Measurements from ENCODE around the gene TMPRSS4.

DNA sequence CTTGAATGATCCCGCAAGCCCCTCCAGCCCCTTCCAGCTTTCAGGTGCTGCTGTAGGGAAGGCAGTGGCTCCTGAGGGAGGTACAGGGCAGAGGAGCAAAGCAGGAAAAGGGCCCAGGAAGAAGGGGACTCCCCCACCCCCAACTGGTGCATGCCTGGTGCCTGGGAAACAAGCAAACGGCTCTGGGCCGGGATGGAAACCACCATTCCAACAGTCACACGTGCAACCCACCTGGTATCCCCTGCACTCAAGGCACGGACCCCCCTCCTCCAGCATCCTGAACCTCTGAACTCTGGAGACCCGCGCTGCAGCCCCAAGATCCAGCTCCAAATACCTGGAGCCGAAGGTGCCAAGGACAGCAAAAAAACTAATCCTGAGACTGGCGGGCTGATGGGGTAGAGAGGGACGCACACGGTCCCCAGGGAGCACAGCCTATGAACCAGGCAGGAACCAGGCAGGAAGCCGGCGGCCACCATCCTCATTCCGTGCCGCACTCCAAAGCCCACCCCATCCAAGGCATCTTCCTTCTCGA lies 75.2 kb downstream of the TMPRSS4 start:
- TF ChIP-seq NFIC (IDR thresholded peaks at IDR 0.05; ENCODE audit: borderline replicate concordance) (no peak), RCOR1 (IDR thresholded peaks at IDR 0.05; ENCODE audit: low read length) (no peak), MEF2A (IDR thresholded peaks at IDR 0.05; ENCODE audit: borderline replicate concordance, low read depth) (no peak)
- TF ChIP-seq, protein P1, sequence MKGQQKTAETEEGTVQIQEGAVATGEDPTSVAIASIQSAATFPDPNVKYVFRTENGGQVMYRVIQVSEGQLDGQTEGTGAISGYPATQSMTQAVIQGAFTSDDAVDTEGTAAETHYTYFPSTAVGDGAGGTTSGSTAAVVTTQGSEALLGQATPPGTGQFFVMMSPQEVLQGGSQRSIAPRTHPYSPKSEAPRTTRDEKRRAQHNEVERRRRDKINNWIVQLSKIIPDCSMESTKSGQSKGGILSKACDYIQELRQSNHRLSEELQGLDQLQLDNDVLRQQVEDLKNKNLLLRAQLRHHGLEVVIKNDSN (IDR thresholded peaks at IDR 0.05; ENCODE audit: borderline replicate concordance, low read depth): no peak

All from SK-N-SH (cell line).